Smooth muscle cell of the brain vasculature (primary cell): ENCODE measurements around the gene C1orf115.
"Not testable (repeated sequence)": the region's sequence is repeated elsewhere in the genome, so short reads cannot be mapped to it uniquely, and the experiment has no call there.

ENCODE experiments used
- DNase-seq: peaks from one replicate; pipeline ENCODE4 v3.0.0-alpha.2; 2012; ENCODE audit warnings: low read depth, low spot score

C1orf115 gene

DNA sequence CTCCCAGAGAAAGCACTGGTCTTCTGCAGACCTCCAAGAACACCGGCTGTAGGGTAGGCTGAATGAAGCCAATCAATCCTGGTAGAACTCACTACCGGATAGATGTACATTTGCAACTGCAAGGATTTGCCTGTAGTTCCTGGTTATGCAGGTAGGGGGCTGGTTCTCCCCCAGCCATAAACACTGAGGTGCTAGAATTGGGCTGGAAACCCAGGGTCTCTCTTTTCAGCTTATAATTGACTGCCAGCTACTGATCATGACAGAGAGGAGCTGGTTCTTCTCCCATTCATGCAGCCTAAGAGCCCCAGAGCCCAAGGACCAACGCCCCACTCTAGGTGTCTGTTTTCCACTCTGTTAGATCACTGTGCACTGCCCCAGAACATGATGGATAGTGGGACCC, 36.5 kb downstream of the C1orf115 start:
- DNase-seq, result no peak

- DNase-seq, result no peak
These were observed 37.4 kb downstream of the C1orf115 start for GRCh38 chr1:220727519-220727918.

DNA sequence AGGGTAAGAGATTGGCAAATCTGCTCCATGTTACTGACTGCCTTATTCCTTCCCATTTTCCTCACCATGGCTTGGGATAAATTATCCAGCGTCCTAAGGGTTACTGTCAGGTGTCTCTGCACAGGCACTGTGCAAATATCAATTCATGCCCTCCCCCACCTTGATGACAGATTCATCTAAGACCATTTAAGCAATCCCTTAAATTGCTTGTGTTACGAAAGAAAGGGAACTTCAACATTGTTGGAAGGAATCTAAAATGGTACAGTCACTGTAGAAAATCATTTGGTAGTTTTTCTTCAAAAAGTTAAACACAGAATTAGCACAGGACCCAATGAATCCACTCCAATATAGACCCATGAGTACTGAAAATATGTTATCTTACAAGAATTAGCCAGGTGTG, 40.3 kb downstream of the C1orf115 start:
- DNase-seq, result no peak

- DNase-seq, result no peak
These were observed 42.0 kb downstream of the C1orf115 start for GRCh38 chr1:220732137-220732536.

DNA sequence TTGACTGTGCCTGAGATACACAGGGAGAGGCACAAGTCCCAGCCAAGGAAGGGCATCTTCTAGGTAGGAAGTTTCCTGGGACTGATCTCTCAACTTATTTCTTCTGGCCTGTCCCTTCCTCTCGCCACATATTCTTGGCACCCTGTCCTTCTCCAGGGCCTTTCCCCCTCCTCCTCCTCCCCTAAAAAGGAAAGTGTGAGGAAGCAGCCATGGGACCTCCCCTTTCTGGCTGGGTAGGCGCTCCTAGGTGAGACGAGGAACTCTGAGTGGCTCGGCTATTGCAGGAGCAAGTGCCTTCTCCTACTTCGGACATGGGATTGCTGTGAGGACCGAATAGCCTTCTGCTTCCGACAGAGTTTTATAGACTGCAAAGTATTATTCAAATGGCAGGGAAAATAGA, 42.5 kb downstream of the C1orf115 start:
- no peak for DNase-seq

GRCh38 chr1:220733086-220733601, 43.0 kb downstream of the C1orf115 start:
- peak; percentile 65 for DNase-seq

DNA sequence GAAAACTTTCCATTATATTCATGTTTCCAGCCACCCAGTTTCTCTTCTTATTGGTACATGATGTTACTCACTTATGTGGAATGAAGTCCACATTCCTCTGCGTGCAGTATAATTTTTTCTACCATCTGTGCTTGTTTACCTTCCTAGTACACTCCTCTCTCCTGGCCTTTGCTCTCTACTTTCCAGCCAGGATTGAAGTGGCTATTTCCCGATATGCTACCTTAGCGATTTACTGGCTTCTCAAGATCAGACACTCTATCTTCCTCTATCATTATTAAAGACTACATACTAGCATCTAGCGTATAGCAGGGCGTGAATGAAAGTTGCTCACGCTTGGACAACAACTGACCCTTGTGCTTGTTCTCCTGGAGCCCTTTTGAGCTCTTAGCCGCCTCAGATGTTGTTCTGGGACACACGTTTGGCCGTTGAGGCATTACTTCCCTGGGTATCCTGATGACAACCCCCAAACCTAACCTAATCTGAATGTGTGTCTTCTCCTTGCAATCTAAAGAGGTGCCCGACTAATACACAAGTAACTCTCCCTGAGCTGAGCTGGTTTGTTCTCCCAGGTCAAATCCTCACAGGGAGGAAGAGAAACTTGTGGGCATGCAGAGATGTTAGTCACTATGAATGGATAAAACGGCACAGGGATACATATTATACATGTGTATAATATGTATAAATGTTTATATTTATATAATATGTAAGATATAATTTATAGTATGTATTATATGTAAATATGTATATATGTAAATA, 44.6 kb downstream of the C1orf115 start:
- DNase-seq, result no peak

DNA sequence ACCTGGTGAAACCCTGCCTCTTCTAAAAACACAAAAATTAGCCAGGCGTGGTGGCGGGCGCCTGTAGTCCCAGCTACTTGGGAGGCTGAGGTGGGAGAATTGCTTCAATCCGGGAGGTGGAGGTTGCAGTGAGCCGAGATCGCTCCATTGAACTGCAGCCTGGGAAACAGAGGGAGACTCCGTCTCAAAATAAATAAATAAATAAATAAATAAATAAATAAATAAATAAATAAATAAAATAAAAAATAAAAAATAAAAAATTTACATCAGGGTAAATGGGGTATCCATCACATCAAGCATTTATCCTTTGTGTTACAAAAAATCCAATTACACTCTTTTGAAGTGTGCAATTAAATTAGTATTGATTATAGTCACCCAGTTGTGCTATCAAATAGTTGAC, 46.1 kb downstream of the C1orf115 start:
- DNase-seq, result not testable (repeated sequence)

GRCh38 chr1:220741349-220741748, 51.2 kb downstream of the C1orf115 start:
- no peak for DNase-seq

DNA sequence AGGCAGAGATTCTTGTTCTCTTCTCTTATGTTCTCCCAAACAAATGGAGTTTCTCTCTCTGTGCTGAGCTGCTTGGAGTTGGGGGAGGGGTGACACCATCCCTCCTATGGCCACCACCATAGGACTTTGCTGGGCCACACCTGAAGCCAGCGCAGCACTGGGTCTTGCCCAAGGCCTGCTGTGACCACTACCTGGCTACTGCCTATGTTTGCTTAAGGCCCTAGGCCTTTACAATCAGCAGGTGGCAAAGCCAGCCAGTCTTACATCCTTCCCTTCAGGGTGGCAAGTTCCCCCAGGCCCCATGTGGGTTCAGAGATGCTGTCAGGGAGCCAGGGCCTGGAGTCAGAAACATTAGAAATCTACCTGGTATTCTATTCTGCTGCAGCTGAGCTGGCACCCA, 51.7 kb downstream of the C1orf115 start:
- DNase-seq, result no peak

DNA sequence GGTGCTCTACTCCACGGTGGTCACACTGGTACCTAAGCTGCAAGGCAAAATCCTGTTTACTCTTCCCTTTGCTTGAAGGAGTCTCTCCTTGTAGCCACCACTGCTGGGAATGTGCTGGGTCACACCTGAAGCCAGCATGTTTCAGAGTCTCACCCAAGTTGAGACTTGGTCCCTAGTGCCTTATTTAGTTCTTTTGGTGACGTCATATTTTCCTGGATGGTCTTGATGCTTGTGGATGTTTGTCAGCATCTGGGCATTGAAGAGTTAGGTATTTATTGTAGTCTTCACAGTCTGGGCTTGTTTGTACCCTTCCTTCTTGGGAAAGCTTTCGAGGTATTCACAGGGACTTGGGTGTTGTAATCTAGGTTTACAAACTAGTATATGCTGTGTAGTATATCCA, 52.4 kb downstream of the C1orf115 start:
- DNase-seq, result no peak

GRCh38 chr1:220746851-220747250, 56.7 kb downstream of the C1orf115 start:
- DNase-seq, result no peak

DNA sequence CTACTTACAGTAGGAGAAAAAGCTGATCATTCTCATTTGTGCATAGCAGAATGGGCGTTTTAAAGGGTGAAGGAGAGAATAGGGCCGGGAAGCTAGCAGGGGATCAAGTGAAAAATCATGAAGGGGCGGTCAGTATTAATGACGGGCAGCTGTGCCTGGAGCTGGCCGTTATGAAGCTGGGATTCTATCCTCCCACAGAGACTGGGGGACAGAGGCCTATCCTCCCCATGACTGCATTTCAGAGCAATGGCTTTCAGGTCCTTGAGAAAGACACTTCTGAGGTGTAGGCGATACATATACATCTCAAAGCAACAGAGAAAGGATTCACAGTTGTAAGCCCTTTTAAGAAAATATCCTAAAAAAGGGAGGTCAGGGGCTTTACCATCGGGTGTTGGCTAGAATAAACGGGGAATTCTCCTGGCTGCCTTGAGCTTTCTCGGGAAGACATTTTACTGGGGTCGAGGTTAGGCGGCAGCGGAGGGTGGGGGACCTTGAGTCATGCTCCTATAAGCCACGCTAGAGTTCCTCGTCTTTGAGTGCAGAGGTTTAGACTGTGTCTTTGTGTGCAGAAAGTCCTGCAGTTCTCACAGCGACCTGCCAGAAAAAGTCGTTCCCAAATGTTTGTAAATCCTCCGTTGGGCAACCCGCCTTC, 57.4 kb downstream of the C1orf115 start:
- DNase-seq, result no peak

GRCh38 chr1:220748089-220748934, 58.1 kb downstream of the C1orf115 start, which contains the start of gene MTARC2:
Gene MTARC2, plus strand, starts transcription at chr1:220748322. Its CDS starts 210 bp downstream, at chr1:220748532.
- DNase-seq, result no peak
